Activated CD4-positive, alpha-beta T cell treated with anti-CD3 and anti-CD28 coated beads, Interleukin-2, amount 50 U/mL, for 16 hours (primary cell): ENCODE results near the gene RAB11FIP5.
"Not testable (repeated sequence)": the region's sequence is repeated elsewhere in the genome, so short reads cannot be mapped to it uniquely, and the experiment has no call there.

Source experiments
- DNase-seq: peaks from one replicate; pipeline ENCODE4 v3.0.0-alpha.2; 2020

Gene RAB11FIP5

GRCh38 chr2:73069855-73070642, 42.7 kb downstream of the RAB11FIP5 start:
- DNase-seq, result no peak

GRCh38 chr2:73069041-73069854, 43.5 kb downstream of the RAB11FIP5 start:
- DNase-seq, result no peak

GRCh38 chr2:73068147-73068546, 44.6 kb downstream of the RAB11FIP5 start:
- DNase-seq, result no peak

- no peak for DNase-seq
Measured at GRCh38 chr2:73067043-73067442, 45.7 kb downstream of the RAB11FIP5 start.

- not testable (repeated sequence) for DNase-seq
Measured at GRCh38 chr2:73065070-73065469, 47.7 kb downstream of the RAB11FIP5 start.

GRCh38 chr2:73063909-73064875, 48.6 kb downstream of the RAB11FIP5 start:
- no peak for DNase-seq

- no peak for DNase-seq
Measured at GRCh38 chr2:73063472-73063871, 49.3 kb downstream of the RAB11FIP5 start.

GRCh38 chr2:73059106-73059505, 53.6 kb downstream of the RAB11FIP5 start:
- no peak for DNase-seq

- no peak for DNase-seq
Measured at GRCh38 chr2:73054980-73055379, 57.8 kb downstream of the RAB11FIP5 start.

GRCh38 chr2:73053316-73054114, 59.2 kb downstream of the RAB11FIP5 start:
- DNase-seq, result no peak

GRCh38 chr2:73050121-73050545, 62.6 kb downstream of the RAB11FIP5 start:
- DNase-seq, result no peak

GRCh38 chr2:73043929-73044832, 68.6 kb downstream of the RAB11FIP5 start:
- DNase-seq, result no peak

GRCh38 chr2:73043276-73043675, 69.5 kb downstream of the RAB11FIP5 start:
- no peak for DNase-seq

- DNase-seq, result no peak
Measured at GRCh38 chr2:73037947-73038585, 74.7 kb downstream of the RAB11FIP5 start.

GRCh38 chr2:73036766-73037165, 76.0 kb downstream of the RAB11FIP5 start:
- DNase-seq, result no peak

- no peak for DNase-seq
Measured at GRCh38 chr2:73035899-73036711, 76.6 kb downstream of the RAB11FIP5 start.

GRCh38 chr2:73034661-73035375, 77.9 kb downstream of the RAB11FIP5 start:
- no peak for DNase-seq

GRCh38 chr2:73033766-73034381, 78.9 kb downstream of the RAB11FIP5 start:
- no peak for DNase-seq
